Fibroblast of skin of left quadriceps (primary cell): Measurements from ENCODE around the gene PPBP.
"Not testable (repeated sequence)": the region's sequence is repeated elsewhere in the genome, so short reads cannot be mapped to it uniquely, and the experiment has no call there.

Source experiments
- DNase-seq, 2 experiments: peaks; one replicate each; pipeline ENCODE4 v3.0.0-alpha.2; 2013; ENCODE audit warnings: low read depth in 2 of 2

Gene PPBP

DNA sequence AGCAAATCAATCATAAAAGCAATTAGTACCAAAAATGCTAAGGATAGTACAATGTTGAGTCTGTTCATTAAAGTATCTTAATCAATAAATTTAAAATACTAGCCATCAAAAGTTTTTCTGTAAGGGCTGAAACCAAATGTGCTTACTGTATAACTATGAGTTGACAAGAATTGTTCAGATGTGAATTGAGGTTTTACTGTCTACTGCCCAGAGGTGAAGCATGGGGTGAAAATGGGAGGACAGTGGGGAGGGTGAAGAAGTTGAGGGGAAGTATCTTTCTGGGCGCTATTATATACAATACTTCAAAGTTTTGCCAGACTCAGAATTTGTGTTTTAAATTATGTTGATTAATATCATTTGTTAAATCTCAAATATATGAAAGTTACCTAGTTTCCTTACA, 4.1 kb upstream of the PPBP start:
- no peak for DNase-seq

DNA sequence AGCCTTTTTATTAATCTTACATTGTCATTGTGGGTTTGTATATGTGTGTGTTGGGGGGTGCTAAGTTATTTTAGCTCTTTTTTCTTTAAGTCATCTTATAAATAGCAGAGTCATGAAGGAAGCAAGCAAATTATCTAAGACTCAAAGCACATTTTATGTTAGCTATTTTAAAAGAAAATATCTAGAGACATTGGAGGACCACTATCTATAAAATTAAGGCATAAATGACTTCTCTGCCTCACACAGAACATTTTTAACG, 3.7 kb upstream of the PPBP start:
- no peak for DNase-seq

- DNase-seq, result no peak
These were observed 3.2 kb upstream of the PPBP start for GRCh38 chr4:73990988-73991741.

- no peak for DNase-seq
These were observed 1.9 kb upstream of the PPBP start for GRCh38 chr4:73989928-73990327.

- no peak for DNase-seq
These were observed 1.0 kb upstream of the PPBP start for GRCh38 chr4:73989031-73989430.

GRCh38 chr4:73985528-73985852, 2.5 kb downstream of the PPBP start:
- no peak for DNase-seq

DNA sequence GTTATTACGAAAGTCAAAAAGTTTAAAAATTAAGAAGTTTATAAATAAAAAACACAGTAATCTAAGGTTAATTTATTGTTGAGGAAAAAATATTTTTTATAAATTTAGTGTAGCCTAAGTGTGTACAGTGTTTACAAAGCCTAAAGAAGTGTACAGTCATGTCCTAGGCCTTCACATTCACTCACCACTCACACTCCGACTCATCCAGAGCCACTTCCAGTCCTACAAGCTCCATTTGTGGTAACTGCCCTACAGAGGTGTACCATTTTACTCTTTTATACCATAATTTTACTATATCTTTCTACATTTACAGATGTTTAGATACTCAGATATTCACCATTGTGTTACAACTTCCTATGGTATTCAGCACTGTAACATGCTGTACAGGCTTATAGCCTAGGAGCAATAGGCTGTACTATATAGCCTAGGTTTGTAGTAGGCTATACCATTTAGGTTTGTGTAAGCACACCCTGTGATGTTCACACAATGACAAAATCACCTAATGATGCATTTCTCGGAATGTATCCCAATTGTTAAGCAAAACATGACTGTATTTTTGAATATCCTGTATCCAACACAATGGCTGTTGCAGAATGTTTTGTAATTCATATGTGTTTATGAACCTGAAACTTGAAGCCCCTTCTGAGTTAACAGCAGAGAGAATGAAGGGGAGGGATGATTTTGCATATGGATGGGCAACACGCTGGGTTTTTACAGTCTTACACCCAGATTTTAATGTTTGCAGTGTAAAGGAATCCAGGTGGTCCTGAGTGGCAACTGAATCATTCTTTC, 3.1 kb downstream of the PPBP start:
- no peak for DNase-seq

DNA sequence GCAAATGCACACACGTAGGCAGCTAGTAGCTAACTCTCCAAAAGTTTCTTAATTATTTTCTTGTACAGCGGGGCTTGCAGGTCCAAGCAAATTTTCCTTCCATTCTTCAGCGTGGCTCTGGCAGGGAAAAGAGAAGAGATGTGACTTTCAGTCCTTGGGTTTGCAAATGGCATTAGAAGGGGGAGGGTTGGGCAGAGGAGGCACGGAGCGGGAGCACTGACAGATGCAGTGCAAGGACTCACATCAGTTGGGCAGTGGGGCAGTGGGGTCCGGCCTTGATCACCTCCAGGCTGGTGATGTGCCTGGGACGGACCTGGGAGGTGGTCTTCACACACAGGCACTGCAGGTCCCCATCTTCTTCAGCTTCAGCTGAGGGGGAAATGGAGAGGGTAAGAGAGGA, 6.8 kb downstream of the PPBP start:
- DNase-seq, result not testable (repeated sequence)

- no peak for DNase-seq
These were observed 8.5 kb downstream of the PPBP start for GRCh38 chr4:73979407-73979957.

- peak; percentile 72 to 73 for DNase-seq
These were observed 9.1 kb downstream of the PPBP start for GRCh38 chr4:73978886-73979285.

GRCh38 chr4:73976716-73977115, 11.3 kb downstream of the PPBP start:
- no peak for DNase-seq

GRCh38 chr4:73976217-73976616, 11.8 kb downstream of the PPBP start:
- no peak for DNase-seq

GRCh38 chr4:73974352-73974751, 13.6 kb downstream of the PPBP start:
- no peak for DNase-seq

- no peak for DNase-seq
These were observed 17.0 kb downstream of the PPBP start for GRCh38 chr4:73970945-73971344.

DNA sequence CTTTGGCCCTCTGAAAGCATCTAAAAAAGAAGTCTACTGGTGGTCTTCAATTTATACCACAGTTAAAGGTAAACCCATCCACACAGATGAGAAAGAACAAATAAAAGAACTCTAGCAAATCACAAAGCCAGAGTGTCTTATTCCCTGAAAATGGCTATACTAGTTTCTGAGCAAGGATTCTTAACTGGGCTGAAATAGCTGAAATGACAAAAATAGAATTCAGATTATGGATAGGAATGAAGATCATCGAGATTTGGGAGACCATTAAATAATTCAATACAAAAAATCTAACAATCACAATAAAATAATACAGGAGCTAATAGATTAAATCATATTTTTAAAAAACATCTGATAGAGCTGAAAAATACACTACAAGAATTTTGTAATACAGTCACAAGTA, 18.0 kb downstream of the PPBP start:
- DNase-seq, result no peak

- no peak for DNase-seq
These were observed 20.1 kb downstream of the PPBP start for GRCh38 chr4:73967866-73968265.

DNA sequence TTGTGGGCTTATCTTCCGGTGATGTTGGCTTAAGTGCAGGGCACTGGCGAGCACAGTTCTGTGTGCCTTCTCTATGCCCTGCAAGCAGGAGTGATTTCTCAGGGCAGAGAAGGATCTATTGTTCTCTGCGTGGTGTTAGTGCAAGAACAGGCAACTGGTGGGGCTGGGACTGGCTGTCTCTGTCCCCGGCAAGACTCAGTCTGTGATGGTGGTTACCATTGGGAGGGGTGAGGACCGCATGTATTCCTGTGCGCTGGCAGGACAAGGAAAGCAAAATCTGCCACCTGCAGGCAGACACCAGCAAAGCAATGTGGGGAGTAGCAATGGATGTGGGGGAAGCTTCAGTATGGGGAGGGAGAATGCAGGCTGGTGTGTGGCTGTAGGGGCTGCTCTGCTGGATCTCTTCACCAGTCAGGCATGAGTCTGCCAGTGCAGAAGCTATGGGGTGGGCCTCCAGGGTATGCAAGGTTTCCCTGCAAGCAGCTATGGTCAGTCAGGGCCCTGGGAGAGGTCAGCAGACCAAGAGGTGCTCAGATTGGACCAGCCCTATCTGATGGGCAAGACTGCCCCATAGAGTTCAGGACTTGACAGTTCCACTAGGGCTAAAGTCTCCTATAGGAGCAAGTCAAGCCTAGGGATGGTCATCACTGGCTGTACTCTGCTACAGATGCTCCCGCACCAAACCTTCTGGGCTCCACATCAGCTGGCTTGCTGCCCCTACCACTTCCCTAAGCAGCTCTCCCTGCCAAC, 23.0 kb downstream of the PPBP start:
- no peak for DNase-seq

DNA sequence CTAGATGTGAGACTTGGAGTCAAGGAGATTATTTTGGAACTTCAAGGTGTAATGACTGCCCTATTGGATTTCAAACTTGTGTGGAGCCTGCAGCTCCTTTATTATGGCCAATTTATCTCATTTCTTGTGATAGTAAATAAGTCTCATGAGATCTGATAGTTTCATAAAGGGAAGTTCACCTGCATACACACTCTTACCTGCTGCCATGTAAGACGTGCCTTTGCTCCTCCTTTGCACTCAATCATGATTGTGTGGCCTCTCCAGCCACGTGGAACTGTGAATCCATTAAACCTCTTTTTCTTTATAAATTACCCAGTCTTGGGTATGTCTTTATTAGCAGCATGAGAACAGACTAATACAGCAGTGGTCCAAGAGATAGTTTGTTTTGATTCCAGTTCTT, 25.3 kb downstream of the PPBP start:
- DNase-seq, result no peak

- DNase-seq, result not testable (repeated sequence)
These were observed 28.9 kb downstream of the PPBP start for GRCh38 chr4:73959041-73959440.

DNA sequence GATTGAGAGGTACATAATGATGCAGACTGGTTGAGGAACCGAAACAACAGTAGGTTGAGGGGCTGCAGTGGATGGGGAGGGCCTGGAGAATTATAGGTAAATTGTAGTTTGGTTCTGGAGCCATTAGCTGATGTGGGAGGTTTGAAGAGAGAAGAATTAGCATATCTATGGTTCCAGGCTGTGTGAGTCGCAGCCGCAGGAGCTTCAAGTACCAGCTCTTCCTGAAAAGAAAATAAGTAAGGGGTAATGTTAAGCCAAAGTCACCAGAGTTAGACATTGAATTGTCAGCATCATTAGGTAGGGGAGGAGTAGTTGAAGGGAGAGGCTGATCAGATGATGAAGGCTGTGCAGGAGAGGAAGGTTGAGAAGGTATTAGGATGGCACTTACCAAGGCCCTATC, 35.6 kb downstream of the PPBP start:
- DNase-seq, result no peak

DNA sequence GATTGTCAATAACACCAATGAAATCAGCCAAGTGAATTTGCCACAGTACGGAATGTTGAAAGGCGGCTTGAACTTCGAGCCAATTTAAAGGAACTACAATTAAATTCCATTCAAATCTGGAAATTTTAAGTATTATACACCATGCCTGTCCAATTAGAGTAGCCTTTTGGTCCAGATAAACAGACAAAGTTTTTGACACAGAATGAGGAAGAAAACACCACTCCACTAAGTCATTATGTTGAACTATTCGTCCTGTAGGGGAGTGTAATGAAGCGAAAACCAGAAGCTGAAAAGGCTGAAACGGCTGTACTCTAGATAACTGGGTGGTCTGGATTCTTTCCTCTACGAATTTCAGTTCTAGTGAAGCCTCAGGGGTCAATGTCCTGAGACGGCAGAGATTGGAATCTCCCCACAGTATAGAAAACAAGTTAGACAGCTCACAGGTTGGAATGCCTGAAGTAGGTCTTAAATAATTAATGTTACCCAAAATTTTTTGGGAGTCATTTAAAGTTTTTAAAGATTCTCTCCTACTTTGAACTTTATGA, 37.5 kb downstream of the PPBP start:
- DNase-seq, result not testable (repeated sequence)

GRCh38 chr4:73948990-73949706, 38.8 kb downstream of the PPBP start:
- DNase-seq, result no peak
